Measurements from ENCODE around the gene SLC16A8.

SLC16A8 gene

DNA sequence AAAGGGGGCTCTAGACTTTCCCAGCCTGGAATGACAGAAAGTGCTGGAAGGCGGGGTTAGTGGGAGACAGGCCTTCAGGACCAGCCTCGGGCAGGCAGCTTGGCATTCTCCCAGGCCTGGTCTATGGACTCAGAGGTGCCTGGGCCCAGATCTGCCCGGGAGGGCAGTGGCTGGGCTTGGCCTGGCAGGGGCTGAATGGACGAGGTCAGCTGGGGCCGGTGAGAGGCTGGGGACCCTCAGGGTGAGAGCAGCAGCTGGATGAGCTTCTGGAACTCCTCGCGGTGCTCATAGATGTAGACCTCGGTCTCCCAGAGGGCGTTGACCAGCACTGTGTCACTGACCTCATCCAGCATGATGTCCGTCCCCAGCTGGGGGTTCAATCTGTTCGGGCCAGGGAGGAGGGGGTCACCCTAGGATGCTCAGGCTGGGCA lies 28.0 kb upstream of the SLC16A8 start:
- DNase-seq (ENCODE audit: low spot score) = peak; percentile 20

DNA sequence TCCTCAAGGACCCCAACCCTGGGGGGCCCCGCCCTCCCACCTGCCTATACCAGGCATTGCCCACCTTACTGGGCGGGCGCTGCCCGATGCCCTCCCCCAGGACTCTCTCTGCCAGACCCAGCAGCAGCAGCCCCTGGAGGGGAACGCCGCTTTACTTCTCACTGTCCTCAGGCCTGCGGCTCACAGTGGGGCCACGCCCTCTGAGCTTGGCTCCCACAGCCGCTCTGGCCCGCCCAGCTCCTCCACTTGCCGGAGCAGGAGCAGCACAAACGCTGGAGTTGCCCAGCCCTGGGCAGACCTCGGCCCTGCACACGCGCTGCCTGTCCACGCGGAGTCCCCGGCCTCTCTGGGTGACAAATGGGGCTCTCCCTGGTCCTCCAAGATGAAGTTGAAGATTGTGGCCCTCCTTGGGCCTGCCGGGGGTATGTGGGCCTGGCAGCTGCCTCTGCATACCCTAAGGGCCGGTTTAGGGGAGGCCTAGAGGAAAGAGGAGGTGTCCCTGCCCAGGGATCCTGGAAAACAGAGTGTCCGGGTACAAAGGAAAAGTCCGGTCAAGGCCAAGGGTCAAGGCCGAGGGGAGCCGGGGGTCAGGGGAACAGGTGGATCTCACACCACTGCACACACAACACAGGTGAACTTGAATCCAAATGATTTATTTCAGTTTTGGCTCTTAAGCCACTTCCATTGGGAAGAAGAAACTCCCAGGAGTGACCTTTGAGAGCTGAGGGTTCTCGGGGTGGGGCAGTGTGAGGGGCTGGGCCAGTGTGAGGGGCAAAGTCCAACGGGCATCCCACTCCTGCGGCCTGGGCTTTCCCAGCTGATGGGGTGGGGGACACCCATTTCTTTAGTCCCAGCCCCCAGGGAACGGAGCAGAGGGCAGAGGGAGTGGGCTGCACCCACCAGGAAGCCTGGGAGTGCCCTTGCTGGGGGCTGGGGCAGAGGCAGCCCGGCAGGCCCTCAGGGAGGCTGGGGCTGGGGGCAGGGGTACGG lies 27.2 kb upstream of the SLC16A8 start:
- DNase-seq (ENCODE audit: low spot score) = peak; percentile 57

DNA sequence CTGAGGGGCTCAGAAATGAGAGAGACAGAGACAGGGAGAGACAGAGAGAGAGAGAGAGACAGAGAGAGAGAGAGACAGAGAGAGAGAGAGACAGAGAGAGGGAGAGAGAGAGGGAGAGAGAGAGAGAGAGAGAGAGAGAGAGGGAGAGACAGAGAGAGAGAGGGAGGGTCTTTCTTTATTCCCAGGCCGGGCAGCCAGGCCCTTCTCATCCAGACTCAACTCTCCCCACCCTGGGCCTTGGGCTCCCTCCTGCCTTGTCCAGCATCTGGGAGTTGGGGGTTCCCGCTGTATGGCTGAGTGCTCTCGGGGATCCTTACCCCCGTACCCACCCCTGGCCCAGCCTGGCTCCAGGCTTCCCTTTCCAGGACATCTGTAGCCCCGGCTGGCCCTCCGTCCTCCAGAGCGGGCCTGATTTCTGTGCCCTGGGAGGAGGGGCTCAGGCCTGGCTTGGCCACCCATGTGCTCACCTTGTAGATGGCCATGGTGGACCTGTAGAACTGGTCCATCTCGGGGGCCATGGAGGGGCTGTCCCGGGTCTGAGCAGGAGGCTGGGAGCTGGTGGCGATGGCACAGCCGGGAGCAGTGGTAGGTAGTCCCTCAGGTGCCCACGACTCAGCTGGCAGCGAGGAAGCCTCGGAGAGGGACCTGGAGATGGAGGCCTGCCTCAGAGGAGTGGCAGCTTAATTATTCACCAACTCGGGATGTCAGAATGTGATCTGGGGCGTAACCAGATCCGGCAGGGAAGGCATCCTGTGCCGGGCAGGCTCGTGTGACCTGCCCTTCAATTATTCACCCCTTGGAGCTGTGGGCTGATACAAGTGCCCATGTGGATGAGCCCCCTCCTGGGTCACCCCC lies 26.3 kb upstream of the SLC16A8 start, which contains the start of gene BAIAP2L2:
TSS of gene BAIAP2L2 (minus strand) at position 677 of the 855 bp plus-strand sequence. CDS start at position 518, 159 bp downstream.
- DNase-seq (ENCODE audit: low spot score) = peak; percentile 85

DNA sequence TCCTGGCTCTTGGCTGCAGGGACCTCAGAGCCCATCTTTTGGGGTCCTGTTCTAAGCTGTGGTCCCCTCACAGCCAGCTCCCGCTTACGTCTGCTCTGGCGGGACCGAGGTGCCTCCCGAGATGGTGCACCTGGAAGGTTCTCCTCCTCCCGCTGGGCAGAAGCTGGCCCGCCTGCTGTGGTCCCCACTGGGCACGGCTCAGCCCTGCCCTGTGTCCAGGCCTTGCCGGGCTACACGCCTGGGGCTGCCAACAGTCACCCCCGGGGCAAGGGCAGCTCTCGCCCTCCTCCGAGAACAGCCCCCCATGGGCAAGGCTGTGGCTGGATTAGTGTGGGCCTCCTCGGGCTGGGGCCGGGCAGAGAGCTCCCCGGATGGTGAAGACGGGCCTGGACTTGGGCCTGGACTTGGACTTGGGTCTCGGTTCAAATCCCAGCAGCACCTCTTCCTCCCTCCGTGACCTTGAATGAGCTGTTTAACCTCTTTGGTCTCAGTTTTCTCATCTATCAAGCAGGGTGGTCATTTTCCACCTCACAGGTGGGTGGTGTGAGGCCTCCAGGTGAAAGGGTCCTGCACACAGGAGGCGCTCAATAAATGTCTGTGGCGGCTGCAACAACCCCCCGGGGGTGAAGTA lies 25.5 kb upstream of the SLC16A8 start:
- no peak for DNase-seq (ENCODE audit: low spot score)

DNA sequence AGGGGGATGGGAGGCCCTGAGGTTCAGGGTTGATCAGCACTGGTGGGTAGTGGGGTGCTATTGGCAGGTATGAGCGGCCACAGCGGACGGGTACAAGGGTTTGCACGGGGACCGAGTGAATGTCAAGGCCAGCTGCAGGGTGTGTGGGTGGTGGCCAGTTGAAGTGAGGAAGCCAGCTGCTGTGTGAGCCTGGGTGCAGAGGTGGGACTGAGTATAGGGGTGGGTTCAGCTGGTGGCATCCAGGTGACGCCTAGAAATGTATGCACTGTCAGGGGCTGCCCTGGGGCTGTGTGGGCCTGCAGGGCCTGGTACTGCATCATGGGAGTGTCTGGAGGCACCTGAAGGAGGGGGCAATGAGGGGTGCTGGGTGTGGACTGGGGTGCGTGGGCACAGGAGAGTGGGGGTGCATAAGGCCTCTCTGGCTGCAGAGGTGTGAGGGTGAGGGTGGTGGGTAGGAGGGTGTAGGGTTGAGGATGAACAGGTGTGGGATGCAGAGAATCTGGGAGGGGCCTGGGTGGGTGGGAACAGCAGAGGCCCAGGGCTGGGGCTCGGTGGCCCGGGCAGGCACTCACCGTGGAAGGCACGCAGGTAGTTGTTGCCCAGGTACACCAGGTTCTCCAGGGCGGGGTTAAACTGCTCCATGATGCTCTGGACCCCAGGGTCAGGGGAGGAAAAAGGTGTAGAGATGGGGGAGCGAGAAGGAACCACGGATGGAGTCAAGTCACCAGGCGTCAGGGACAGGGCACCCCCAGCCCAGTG lies 24.8 kb upstream of the SLC16A8 start:
- no peak for DNase-seq (ENCODE audit: low spot score)

DNA sequence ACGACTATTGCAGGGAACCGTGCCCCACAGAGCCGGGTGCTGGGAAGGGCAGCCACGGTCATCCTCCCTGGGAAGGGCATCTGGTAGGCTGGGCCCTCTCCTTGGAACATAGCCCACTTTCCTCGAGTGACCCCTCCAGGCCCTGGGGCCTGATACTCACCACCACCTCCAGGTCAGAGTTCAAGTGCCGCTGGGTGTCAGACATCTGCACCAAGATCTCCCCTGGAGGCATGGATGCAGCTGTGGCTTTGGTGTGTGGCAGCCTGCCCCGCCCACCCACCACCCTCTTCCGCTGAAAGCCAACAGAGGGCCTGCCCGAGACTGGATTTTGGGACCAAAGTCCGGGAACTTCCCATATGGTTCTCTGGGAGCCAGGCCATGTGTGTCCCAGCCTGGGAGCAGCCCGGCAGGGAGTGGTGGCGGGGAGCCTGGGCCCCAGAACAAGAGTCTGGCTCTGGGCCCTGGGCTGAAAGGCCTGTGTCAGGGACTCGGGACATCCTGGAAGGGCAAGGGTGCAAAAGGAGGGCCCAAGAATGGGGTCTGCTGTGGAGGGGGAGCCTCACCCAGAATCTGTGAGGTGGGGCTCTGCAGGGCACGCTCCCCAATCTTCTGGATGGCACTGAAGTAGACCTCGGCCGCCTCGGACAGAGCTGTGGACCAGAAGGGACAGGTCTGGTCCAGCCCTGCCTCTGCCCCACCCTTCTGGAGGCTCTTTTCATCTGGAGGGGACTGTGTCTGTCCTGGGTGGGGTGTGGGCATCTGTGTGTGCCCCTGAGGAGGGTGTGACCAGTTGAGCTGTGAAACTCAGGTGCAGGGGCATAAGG lies 23.9 kb upstream of the SLC16A8 start:
- peak; percentile 37 for DNase-seq (ENCODE audit: low spot score)

DNA sequence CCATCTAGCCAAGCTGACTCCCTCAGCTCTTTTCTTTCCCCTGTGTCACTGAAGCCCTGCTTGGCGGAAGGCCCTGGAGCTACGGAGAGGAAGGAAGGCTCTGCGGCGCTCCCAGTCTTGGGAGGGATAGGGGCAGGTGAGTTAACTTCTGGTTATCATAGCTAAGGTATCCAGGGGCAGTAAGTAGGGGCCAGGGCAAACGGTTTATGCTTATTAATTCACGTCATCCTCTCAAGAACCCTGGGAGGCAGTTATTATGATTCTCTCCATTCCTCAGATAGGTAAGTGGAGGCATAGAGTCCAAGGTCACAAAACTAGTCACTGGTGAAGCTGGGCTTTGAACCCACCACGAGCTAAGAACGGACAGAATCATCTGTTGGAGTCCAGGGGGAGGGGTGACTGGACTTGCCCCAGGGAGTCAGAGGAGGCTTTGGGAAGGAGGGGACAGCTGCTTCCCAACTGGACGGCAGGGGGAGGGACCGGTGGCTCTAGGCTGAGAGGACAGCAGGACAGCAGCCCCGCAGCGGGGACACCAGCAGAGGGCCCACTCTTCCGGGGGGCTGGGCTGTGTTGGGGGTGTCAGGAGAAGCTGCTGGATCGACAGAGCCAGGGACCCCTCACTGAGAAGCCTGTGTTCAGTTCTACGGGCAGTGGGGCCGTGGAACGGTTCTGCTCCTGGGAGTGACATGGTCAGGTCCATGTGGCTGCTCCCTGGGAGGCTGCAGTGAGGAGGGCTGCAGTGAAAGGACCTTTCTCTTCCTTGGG lies 23.0 kb upstream of the SLC16A8 start:
- no peak for DNase-seq (ENCODE audit: low spot score)

DNA sequence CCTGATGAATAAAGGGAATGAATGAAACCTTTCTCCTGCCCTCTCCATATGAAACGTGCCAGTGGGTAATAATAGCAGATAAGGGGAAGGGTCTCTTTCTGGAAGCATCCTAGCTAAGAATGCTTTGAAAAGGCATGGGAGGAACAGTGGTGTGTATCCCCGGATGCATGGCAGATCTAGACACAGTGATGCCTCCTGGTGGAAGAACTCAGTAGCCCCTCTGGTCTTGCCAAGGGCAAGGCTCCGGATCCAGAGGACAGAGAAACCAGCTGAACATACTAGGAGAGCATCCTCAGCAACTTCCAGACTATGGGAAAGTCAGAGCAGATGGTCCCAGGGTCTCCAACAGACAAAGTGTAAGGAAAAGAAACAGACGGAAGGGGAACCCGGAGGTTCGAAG lies 20.1 kb upstream of the SLC16A8 start:
- no peak for DNase-seq (ENCODE audit: low spot score)

DNA sequence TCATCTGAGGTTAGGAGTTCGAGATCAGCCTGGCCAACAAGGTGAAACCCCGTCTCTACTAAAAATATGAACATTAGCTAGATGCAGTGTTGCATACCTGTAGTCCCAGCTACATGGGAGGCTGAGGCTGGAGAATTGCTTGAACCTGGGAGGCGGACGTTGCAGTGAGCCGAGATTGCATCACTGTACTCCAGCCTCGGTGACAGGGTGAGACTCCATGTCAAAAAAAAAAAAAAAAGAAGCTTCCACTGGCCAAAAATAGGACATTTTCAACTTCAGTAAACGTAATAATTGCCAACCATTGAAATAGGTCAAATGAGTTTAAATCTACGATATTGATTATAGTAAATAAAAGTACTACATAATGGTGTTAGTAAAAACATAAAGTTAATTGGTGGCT lies 19.7 kb upstream of the SLC16A8 start:
- DNase-seq (ENCODE audit: low spot score) = no peak

DNA sequence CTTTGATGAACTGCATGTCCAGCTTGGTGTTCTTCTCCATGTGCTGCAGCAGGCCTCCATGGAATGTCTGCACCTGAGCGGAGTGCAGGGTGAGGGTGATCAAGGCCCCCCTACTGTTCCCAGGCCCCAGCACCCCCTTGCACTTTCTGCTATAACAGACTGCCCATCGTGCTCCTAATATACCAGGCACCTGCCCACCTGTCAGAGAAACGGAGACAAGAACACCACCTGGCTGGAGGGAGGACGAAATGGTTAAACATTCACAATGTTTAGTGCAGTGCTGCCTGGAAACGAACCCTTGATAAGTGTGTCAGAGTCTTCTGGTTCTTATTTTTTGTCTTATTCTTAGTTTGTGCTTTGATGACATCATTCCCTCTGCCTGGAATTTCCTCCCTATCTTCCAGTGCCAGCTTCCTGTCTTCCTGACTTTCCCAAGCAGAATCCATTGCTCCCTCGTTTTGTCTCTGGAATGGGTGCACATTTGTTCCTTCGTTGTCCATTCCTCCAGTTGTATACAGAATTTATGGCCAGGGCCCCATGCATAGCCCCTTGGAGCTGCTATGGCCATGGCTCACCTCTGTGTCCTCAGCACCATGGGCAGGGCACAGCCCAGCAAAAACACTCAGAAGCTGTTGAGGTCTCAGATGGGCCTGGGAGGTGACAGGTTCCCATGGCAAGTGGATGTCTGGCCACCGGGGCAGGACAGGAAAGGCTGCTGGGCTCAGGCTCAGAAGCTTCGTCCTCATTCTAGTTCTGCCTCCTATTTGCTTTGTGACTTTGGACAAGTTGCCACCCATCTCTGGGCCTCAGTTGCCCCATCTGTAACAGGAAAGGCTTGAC lies 14.6 kb upstream of the SLC16A8 start:
- DNase-seq (ENCODE audit: low spot score) = no peak

DNA sequence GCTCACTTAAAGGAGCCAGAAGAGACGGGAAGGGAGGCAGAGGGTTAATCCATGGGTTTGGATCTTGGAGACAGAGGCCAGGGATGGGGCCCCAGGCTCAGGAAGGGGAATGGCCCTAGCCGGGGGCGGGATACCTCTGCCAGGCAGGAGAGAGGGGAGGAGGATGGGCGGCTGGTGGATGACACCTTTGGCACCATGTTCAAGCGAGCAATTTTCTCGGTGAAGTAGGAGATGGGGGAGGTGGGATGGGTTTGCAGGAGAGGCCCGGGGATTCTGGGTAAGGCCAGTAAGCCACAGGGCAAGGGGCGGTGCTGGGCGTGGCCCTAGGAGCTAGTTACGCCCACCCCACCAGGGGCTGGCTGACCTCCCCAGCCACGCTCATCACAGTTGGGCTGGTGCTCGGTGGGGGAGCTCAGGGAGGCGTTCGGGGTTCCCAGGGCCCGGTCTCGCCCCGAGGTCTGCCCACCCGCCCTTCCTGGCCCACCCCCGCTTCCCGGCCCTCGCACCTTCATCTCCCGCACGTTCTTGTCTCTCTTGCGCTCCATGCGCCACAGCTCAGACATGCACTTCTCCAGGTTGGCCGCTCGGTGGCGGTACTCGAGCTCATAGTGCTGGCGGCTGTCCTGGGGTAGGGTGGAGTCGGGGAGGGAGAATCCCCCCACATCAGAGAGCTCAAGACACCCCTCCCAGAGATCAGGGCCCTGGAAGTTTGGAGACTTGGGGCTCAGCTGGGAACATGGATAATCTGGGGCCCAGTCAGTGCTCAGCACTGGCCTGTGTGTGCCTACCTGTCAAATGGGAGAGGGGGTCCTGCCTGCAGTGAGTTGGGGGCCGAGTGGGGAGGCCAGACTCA lies 13.8 kb upstream of the SLC16A8 start:
- no peak for DNase-seq (ENCODE audit: low spot score)

DNA sequence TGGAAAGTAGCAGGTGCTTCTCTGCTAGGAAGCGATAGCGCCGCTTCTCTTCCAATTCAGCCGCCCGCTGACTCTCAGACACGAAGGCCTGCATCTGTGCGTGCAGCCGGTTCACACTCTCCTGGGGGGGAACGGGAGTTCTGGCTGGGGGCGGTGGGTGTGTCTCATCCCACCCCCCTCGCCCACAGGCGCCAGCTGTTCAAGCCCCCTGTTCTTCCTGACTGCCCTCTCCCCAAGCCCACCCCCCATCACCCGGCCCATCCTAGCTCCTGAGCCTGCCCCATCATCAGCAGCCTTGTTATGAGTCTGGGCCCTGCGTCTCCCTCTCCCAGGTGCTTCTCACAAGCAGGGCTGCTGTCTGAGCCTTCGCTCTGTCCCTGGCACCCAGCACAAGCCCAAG lies 13.1 kb upstream of the SLC16A8 start:
- no peak for DNase-seq (ENCODE audit: low spot score)

DNA sequence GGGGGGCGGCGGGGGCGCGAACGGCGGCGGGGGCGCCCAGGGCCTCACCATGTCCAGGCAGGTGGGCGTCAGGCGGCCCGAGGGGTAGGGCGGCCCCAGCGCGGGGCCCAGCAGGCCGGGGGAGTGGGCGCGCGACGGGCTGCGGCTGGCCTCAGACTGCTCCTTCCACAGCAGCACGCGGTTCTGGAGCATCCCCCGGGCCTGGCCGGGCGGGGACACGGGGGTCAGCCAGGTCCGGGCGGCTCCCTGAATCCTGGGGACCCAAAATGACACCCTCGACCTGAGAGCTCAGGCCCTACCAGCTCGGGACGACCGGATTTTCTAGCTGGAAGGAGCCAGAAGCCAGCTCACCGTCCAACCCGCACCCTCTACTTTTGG lies 5.5 kb upstream of the SLC16A8 start:
- no peak for DNase-seq (ENCODE audit: low spot score)

DNA sequence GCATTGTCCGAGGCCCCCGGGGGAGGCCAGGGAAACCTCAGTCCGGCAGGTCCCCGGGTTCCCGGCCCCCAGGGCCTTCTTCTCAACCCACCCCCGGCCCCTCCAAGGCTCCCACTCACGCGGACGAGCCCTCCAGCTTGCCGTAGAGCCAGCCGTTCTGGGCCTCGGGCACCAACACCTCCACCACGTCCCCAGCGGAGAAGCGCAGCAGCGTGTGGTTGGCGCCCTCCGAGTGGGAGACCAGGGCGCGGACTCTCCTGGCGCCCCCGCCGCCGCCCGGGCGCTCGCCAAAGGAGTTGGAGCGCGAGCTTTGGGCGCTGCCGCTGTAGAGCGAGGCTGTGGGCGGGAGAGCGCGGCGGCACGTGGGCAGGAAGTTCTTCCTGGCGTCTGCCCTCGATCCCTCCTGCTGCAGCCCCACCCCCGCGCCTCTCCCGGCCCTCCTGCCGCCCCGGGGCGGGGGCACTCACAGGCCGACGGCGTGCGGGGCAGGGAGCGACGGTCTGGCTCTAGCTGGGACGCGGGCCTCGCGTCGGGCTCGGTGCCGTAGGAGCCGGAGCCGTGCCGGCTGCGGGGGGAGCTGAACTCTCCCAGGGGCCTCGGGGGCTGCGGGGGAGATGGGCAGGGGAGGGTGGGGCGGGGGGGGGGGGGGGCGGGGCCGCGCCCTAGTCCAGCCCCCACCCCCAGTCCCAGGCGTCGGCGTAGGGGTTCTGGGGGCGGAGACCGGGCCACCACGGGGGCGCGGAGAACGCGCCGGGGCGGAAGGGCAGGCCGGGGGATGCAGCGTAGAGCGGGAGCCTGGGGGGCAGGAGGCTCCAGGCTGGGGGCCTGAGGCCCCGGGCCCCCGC lies 4.9 kb upstream of the SLC16A8 start:
- DNase-seq (ENCODE audit: low spot score) = no peak

DNA sequence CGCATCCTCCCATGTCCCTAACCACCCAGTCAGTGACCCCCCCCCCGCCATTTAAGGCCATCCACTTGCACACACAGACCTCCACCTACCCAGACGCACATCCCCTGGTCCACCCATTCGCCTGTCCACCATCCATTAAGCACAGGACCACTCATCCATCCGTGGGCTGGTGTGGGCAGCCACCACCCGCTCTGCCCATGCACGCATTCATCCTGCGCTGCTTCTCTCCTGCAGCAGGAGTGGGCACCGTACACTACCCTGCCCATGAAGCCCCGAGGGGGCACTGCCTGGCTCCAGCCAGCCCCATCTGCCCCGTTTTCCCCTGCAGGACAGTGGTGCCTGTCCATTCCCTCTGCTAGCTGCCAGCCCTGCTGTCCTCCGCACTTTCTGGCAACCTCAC lies 3.9 kb upstream of the SLC16A8 start:
- DNase-seq (ENCODE audit: low spot score) = no peak

DNA sequence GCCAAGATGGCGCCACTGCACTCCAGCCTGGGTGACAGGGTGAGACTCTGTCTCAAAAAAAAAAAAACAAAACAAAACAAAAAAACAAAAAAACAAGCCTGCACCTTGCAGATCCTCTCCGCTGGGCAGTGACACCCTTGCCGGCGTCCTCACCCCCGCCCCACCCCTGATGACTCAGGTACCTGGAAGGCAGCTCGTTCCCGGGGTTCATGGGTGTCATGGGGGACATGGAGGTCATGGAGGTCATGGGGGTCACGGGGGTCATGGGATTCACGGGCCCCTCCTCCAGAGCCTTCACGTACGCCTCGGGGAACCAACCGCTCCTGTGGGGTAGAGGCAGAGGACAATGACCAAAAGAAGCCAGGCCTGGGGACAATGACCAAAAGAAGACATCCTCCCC lies 3.0 kb upstream of the SLC16A8 start:
- DNase-seq (ENCODE audit: low spot score) = no peak

Data from LoVo (cell line).